ENCODE data around the gene CCDC91. TPM values are rescaled to one million over a fixed set of nuclear protein-coding genes. Genes with fewer than 3 reads are reported as not detected.

CCDC91 gene
- total and polyA plus RNA-seq, 2 of the 4 experiments (the other 2 are of a cell fraction) = 8.6 to 14.7 TPM

- Histone ChIP-seq H4K8ac (ENCODE audit: low read depth in 2 of 2, low read length in 2 of 2) (peak overlapping the region in 1 of 2 experiments; percentile 66; a peak in 2 of 4 replicates), H2BK120ac (ENCODE audit: low read depth, low read length) (peak overlapping the region; percentile 35; the same call in 1 of the 2 replicates), H3K27ac (ENCODE audit: insufficient read depth, low read length) (peak overlapping the region; percentile 59; the same call in 1 of the 2 replicates), H2AFZ (replicated peaks; ENCODE audit: low read length, poor library complexity) (no peak overlapping the region), H3K14ac (replicated peaks; ENCODE audit: low read depth, low read length) (no peak overlapping the region; the same call in 1 of the 2 replicates), H3K79me1 (ENCODE audit: low read depth in 1 of 2, low read length in 2 of 2) (no peaks in the 10 kb centered on the region), H2BK15ac (ENCODE audit: low read depth, low read length) (no peak overlapping the region; the same call in 2 of the 3 replicates), H4K5ac (ENCODE audit: low read depth, low read length) (peak overlapping the region; percentile 49; the same call in 1 of the 2 replicates), H3K18ac (ENCODE audit: low read depth, low read length) (peak overlapping the region; percentile 88), H3K36me3 (ENCODE audit: control insufficient read depth, insufficient read depth, low read length) (no peaks in the 10 kb centered on the region), H3K23ac (ENCODE audit: low read depth, low read length) (peak overlapping the region; percentile 73), H2AK5ac (ENCODE audit: low read depth, low read length) (no peak overlapping the region), H3K27me3 (ENCODE audit: control insufficient read depth, insufficient read depth, low read length) (no peaks in the 10 kb centered on the region), H3K4ac (ENCODE audit: low read depth, low read length) (peak overlapping the region; percentile 28; the same call in 1 of the 2 replicates), H3K4me1 (ENCODE audit: control insufficient read depth, insufficient read depth, low read length) (peaks cover 10% of the 10 kb centered on the region), H3K56ac (ENCODE audit: extremely low read depth, insufficient read depth, low read length) (0 out of 2 replicates have a peak overlapping the region, but pooled peaks have one; percentile 38), H3K4me3 (ENCODE audit: insufficient read depth, low read depth, low read length) (no peak overlapping the region), H2BK20ac (ENCODE audit: low read depth, low read length) (peak overlapping the region; percentile 20; the same call in 1 of the 2 replicates), H3K9me1 (ENCODE audit: insufficient read depth, low read length) (0 out of 2 replicates have a peak, but pooled peaks cover 4% of the 10 kb centered on the region), H3K9me3 (ENCODE audit: control insufficient read depth, insufficient read depth, low read length) (no peaks in the 10 kb centered on the region), H4K20me1 (ENCODE audit: insufficient read depth, low read length) (no peaks in the 10 kb centered on the region), H2AK9ac (replicated peaks; ENCODE audit: low read depth, low read length, poor library complexity) (no peak overlapping the region), H3K4me2 (ENCODE audit: low read depth, low read length) (peak overlapping the region; percentile 37; the same call in 1 of the 2 replicates), H2BK5ac (ENCODE audit: low read depth, low read length, poor library complexity, severe bottlenecking) (peak overlapping the region; percentile 73), H3K9ac (ENCODE audit: low read depth, low read length) (0 out of 2 replicates have a peak overlapping the region, but pooled peaks have one; percentile 14), H4K91ac (ENCODE audit: insufficient read depth, low read depth, low read length) (0 out of 2 replicates have a peak overlapping the region, but pooled peaks have one; percentile 15)
- DNase-seq (no peak), ATAC-seq (ENCODE audit: low read depth) (peak; percentile 40)
- in situ Hi-C loops (cut with MboI; ENCODE audit: low sequenced_read_pairs) = no loop called here
- dilution Hi-C loops (cut with HindIII; ENCODE audit: low sequenced_read_pairs, unreplicated experiment) = no loop called here
- ChIA-PET POLR2A (ENCODE audit: unreplicated experiment) (no interaction called here), CTCF (interaction anchor here (1.5 kb wide), 1 partner anchor 11 kb away, joined by 3 read pairs; no protein-coding TSS in a partner anchor)
- BruUV-seq (replicated peaks) = no TSS peak
- TF ChIP-seq, protein P1, sequence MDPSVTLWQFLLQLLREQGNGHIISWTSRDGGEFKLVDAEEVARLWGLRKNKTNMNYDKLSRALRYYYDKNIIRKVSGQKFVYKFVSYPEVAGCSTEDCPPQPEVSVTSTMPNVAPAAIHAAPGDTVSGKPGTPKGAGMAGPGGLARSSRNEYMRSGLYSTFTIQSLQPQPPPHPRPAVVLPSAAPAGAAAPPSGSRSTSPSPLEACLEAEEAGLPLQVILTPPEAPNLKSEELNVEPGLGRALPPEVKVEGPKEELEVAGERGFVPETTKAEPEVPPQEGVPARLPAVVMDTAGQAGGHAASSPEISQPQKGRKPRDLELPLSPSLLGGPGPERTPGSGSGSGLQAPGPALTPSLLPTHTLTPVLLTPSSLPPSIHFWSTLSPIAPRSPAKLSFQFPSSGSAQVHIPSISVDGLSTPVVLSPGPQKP (IDR thresholded peaks at IDR 0.05; ENCODE audit: borderline replicate concordance, low read depth, low read length) = no peak
- TF ChIP-seq RCOR1 (IDR thresholded peaks at IDR 0.05; ENCODE audit: insufficient replicate concordance, low read length) (no peak), POLR2A (IDR thresholded peaks at IDR 0.05; ENCODE audit: low read depth, low read length) (no peak), USF2 (IDR thresholded peaks at IDR 0.05; ENCODE audit: low read depth, low read length) (no peak), CEBPB (IDR thresholded peaks at IDR 0.05; ENCODE audit: low read depth, low read length) (no peak), CTCF (conservative IDR thresholded peaks at IDR 0.05; ENCODE audit: low read depth, low read length) (no peak), RAD21 (IDR thresholded peaks at IDR 0.05; ENCODE audit: low read length) (no peak), NFE2L2 (IDR thresholded peaks at IDR 0.05; ENCODE audit: low read depth, low read length) (no peak), MAZ (IDR thresholded peaks at IDR 0.05; ENCODE audit: borderline replicate concordance, low read depth, low read length) (no peak), SMC3 (IDR thresholded peaks at IDR 0.05; ENCODE audit: low read depth, low read length) (no peak), CHD1 (IDR thresholded peaks at IDR 0.05; ENCODE audit: low read depth, low read length) (no peak)
- intact Hi-C loops (cut with micrococcal nuclease) = no loop called here
Observed at GRCh38 chr12:28506271-28506670, 316.0 kb downstream of the CCDC91 start.

Data from IMR-90 (cell line).